Ovary (tissue), 9 donors: ENCODE measurements around the gene KCNJ18. TPM values are rescaled to one million over a fixed set of nuclear protein-coding genes. Genes with fewer than 3 reads are reported as not detected.
"Not testable (repeated sequence)": the region's sequence is repeated elsewhere in the genome, so short reads cannot be mapped to it uniquely, and the experiment has no call there.

Experiments used
- DNase-seq, 5 donors: peaks; one replicate each; pipeline ENCODE4 v3.0.0-alpha.2; 2019 to 2020
- H3K27ac ChIP-seq, 2 donors: fragments of 200-600 bp; one replicate each; pipeline versions ENCODE4 v1.5.1 to v1.8.0; 2019 to 2022
- H3K27me3 ChIP-seq: fragments of 200-600 bp; one replicate; pipeline ENCODE4 v1.8.0; 2022
- H3K36me3 ChIP-seq: fragments of 200-600 bp; sonication (generic); one replicate; pipeline ENCODE4 v1.5.1; 2019
- H3K4me1 ChIP-seq: one replicate; pipeline ENCODE4 v1.8.1; 2013; ENCODE audit warnings: mild to moderate bottlenecking, moderate library complexity; ENCODE audit not compliant: insufficient read depth
- H3K4me3 ChIP-seq: fragments of 200-600 bp; sonication (generic); one replicate; pipeline ENCODE4 v1.5.1; 2017
- H3K9me3 ChIP-seq, 2 donors: fragments of 200-600 bp in 1 of 2; sonication (generic) in 1 of 2; one replicate each; pipeline versions ENCODE4 v1.5.1 to v1.8.1; 2013 to 2019; ENCODE audit warnings: mild to moderate bottlenecking in 1 of 2, moderate library complexity in 1 of 2
- CTCF ChIP-seq, 3 donors: fragments of 450-650 bp in 2 of 3; fragments of 200-600 bp in 1 of 3; IDR thresholded peaks; one replicate each; pipeline versions ENCODE4 v1.5.1 to v1.8.0; 2016 to 2022; ENCODE audit warnings: antibody characterized with exemption in 3 of 3, mild to moderate bottlenecking in 1 of 3
- EP300 ChIP-seq: sonication (generic); formaldehyde crosslinking; IDR thresholded peaks from one replicate; pipeline ENCODE4 v1.6.1; 2017; ENCODE audit warnings: antibody characterized with exemption
- POLR2A ChIP-seq: fragments of 450-650 bp; IDR thresholded peaks from one replicate; pipeline ENCODE4 v1.6.1; 2017; ENCODE audit warnings: antibody characterized with exemption, mild to moderate bottlenecking, moderate library complexity
- WGBS, 3 donors: extraction: QIAGEN DNeasy Blood & Tissue Kit in 1 of 3; methylation state at CpG; one replicate each; pipeline versions ENCODE4 v1.1.5 to v1.1.7; 2013 to 2017; 5-methylcytosine and 5-hydroxymethylcytosine counted together
- intact Hi-C, 4 donors: fragments of 100-400 bp; cut with DNase I; formaldehyde crosslinking; loops; one replicate each; pipeline versions ENCODE4 v1.11.0 to v1.15.1; 2022 to 2023
- polyA plus RNA-seq, 2 donors: library from polyadenylated mRNA; stranded (reverse); fragments of 200-250 nt in 1 of 2; fragments of 350-450 nt in 1 of 2; fragmentation: Illumina TruSeq in 1 of 2; extraction: RNeasy Lipid Tissue Mini Kit (QIAGEN cat#74804) in 1 of 2; gene quantifications; one replicate each; pipeline ENCODE4 v1.2.3, GENCODE V29; 2013 to 2014
- total RNA-seq, 7 donors: library from RNA; depleted of rRNA in 2 of 7; stranded (reverse); fragments of >200 nt in 2 of 7; fragmentation: NEBNext Ultra II Directional in 3 of 7; extraction: Animal tissue kit (Norgen Biotek cat#: 25700) in 3 of 7; gene quantifications; one replicate each; pipeline versions ENCODE4 v1.1.0 to v1.2.4, GENCODE V29; 2016 to 2023
- donor health status: DM: no; HTN: no; CAD: no; lungs with moderate emphysema.
- donor health status: DM: no; HTN: no; CAD: no.
- donor health status: Bipolar disorder and iron deficiency.
- donor health status: DM: yes; HTN: yes; CAD: no.
- donor health status: DM: no; HTN: no; CAD: no.
- donor health status: DM: yes; HTN: yes; CAD: no.

Gene KCNJ18
- total and polyA plus RNA-seq, 9 donors = not detected

DNA sequence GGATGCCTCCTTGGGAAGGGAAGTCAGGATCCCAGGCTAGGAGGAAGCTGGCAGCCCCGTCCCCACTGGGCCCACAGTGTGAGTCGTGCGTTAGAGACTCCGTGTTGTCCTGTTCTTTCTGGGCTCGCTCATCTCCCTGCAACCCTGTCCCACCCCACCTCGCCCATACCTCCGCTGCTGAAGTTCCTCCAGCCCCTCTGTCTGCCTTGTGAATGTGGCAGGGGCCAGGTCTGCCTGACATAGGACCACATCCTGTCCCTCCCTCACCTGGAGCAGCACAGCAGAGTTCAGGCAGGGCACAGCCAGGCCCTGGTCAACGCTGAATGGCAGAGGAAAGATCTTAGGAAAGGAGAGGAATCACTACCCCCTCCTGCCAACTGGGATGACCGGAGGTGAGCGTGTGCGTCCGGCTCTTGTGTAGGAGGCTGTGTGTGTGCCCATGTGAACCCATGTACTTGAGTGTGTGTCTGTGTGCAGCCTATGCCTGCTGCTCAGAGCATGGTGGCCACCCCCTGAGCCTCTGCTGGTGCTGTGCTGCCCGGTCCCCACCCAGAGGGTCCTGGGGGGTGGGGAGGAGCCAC lies 12.8 kb downstream of the KCNJ18 start:
- WGBS, 3 donors = 69 to 74% (median 71%) methylated on average over 13 of the region's 13 CpGs
- TF ChIP-seq CTCF (IDR thresholded peaks at IDR 0.05) (no peak), EP300 (no peak), POLR2A (no peak)
- H3K9me3 ChIP-seq = no peaks in the 10 kb centered on the region
- no peaks in the 10 kb centered on the region for H3K4me1 ChIP-seq
- intact Hi-C loops = no loop called here
- DNase-seq = no peak
- H3K36me3 ChIP-seq = no peaks in the 10 kb centered on the region
- H3K27me3 ChIP-seq = no peaks in the 10 kb centered on the region
- no peak overlapping the region for H3K27ac ChIP-seq
- H3K4me3 ChIP-seq = no peak overlapping the region

DNA sequence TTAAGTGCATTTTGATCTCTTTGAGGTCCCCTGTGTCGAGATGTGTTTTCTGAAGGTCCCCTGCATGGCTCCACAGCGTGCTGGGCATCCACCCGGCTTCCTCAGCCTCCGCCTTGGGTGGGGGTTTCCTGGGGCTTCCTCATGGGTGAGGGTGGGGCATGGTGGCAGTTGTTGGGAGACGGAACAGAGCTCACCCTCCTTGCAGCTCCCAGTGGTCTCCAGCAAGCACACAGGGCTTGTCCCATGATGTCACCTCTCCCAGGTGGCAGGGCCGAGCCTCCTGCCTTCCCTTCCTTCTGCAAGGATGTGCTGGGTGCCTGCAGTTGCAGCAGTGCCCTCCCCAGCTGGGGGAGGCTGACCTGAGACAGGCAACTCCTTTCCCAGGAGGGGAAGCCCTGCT lies 13.4 kb downstream of the KCNJ18 start:
- not testable (repeated sequence) for H3K36me3 ChIP-seq, DNase-seq
- WGBS, 3 donors = 55 to 79% (median 64%) methylated on average over 6 of the region's 6 CpGs

DNA sequence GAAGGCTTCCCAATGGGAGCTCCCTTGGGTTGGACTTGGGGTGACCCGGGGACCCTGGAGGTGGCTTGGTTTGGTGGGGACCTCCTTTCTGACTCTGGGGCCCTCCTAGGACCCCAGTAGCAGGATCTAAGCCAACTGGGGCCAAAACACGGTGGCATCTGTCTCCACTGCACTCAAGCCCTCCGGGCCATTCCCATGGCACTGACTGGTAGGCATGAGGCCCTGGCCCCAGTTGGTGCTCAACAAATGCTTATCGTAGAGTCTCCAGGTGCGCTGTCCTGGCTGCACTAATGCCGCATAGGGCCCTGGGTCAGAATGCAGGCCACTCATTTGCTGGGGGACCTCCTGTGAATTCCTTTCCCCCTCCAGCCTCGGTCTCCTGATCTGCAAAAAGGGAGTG lies 14.2 kb downstream of the KCNJ18 start:
- intact Hi-C loops = loop anchor here in 1 of 4 donors (2.0 kb wide), 1 partner anchor 286 kb away; no protein-coding TSS in a partner anchor
- not testable (repeated sequence) for DNase-seq, H3K9me3 ChIP-seq, H3K27me3 ChIP-seq, H3K36me3 ChIP-seq, H3K27ac ChIP-seq, H3K4me1 ChIP-seq, H3K4me3 ChIP-seq
- 72 to 80% (median 78%) methylated on average over 7 of the region's 7 CpGs for WGBS, 3 donors

More for the DNA sequence above, 13.4 kb downstream of the KCNJ18 start:
- H3K4me1 ChIP-seq, H3K9me3 ChIP-seq, H3K27me3 ChIP-seq, H3K27ac ChIP-seq, H3K4me3 ChIP-seq: not testable (repeated sequence)
- intact Hi-C loops = loop anchor here in 1 of 4 donors (2.0 kb wide), 1 partner anchor 285 kb away; no protein-coding TSS in a partner anchor

DNA sequence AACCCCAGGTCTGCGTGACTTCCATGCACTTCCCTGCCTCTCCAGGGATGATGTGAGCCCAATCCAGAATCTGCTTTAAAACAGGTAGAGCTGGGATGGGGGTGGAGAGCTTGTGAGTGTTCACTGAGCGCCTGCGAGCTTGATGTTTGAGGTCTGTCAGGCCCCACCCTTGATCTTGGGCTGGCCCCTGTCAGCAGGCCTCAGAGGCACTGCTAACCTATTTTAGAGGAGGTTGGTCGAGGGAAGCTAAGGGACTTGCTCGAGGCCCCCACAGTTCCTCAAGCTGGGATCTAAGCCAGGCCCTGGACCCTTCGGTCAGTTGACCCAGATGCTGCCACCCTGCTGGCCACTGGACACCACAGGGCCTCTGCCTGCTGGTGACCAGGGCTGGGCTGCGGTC lies 14.8 kb downstream of the KCNJ18 start:
- not testable (repeated sequence) for H3K4me3 ChIP-seq, H3K27ac ChIP-seq, H3K4me1 ChIP-seq, H3K27me3 ChIP-seq, DNase-seq, H3K36me3 ChIP-seq, H3K9me3 ChIP-seq
- WGBS, 3 donors = 68 to 79% (median 69%) methylated on average over 6 of the region's 7 CpGs
- intact Hi-C loops = loop anchor here in 1 of 4 donors (2.0 kb wide), 1 partner anchor 286 kb away; no protein-coding TSS in a partner anchor

DNA sequence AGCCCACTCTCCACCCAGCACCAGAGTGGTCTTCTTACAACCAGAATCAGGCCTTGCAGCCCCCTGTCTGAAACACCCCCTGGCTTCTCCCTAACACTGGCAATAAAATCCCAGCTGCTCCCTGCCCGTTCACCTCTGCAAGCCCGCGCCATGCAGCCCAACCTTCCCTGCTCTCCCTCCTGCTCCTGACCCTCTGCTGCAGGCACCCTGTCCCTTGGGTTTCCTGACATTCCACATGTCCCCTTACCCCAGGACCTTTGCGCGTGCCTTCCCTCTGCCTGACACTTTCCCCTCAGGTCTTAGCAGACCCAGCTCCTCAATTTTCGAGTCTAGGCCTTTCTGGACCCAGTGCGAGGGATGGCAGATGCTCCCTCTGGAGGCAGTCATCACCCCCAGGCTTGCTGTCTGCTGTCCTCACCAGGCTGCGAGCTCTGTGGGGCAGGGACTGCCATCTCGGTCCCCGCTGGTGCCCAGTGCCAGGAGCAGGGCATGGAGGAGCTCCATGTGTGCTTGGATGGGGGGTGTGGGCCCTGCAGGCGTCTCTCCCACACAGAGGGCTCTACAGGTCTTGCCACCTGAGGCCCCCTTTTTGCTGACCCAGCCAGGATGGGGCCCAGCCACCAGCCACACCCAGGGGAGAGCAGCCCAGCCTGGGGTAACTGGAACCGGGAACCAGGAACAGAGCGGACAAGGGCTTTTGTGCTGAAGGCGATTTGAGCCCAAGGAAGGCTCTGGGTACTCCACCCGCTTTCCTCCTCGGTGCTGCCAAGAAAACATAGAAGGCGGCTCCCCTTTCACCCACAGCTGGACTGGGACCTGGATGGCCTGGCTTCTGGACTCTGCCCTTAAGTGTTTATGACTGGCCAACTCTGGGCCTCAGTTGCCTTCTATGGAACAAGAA lies 15.6 kb downstream of the KCNJ18 start:
- not testable (repeated sequence) for H3K27ac ChIP-seq, H3K4me1 ChIP-seq, H3K9me3 ChIP-seq, H3K27me3 ChIP-seq, H3K36me3 ChIP-seq, DNase-seq, H3K4me3 ChIP-seq
- intact Hi-C loops = loop anchor here in 1 of 4 donors (2.0 kb wide), 1 partner anchor 287 kb away; no protein-coding TSS in a partner anchor
- 69 to 76% (median 76%) methylated on average over 16 of the region's 17 CpGs for WGBS, 3 donors

DNA sequence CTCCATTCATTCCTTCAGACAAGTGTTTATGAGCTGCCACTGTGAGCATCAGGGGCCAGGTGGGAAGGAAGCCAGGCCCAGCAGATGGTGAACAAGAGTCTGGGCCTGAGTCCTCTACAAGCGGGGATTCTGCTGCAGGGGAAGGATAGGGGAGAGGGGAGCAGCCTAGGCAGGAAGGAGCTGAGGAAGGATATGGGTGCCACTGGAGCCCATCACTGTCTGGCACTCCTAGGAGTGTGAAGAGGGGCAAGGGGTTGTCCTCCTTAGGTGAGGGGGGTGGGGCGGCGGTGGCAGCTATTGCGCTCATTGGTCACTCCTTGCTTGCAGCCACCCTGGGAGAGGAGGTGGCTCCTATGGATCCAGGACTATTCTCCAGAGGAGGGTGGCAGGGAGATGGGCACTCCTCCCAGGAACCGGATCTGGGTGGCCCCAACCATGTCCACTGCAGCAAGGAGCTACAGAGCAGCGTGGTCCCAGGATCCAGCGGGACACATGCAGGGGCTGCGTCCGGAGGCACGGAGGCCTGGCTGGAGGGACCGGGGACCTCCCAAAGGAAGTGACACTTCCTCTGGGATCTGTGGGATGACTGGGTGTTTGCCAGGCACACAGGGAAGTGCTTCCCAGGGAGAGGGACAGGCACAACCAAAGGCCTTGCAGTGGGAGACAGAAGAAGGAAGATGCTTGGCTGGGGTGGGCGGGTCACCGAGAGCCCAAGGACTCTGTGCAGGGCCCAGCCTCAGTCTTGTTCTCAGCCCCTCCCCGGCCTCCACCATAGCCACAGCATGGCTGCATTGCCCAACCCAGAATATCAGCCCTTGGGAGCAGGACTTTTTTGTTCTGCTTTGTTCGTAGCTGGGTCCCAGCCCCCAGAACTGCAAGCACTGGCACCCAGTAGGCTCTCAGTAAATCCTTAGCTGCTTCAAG lies 16.6 kb downstream of the KCNJ18 start:
- H3K4me1 ChIP-seq, H3K27me3 ChIP-seq, H3K4me3 ChIP-seq, DNase-seq, H3K27ac ChIP-seq, H3K9me3 ChIP-seq, H3K36me3 ChIP-seq, intact Hi-C loops: not testable (repeated sequence)
- 78 to 79% (median 79%) methylated on average over 14 to 15 of the region's 15 CpGs for WGBS, 3 donors

- H3K27me3 ChIP-seq, H3K9me3 ChIP-seq, H3K4me1 ChIP-seq, intact Hi-C loops, H3K27ac ChIP-seq, H3K4me3 ChIP-seq, H3K36me3 ChIP-seq, DNase-seq: not testable (repeated sequence)
- WGBS, 3 donors = 55 to 57% (median 57%) methylated on average over 4 to 8 of the region's 8 CpGs
Measured at GRCh38 chr17:21709994-21710393, 17.7 kb downstream of the KCNJ18 start.

GRCh38 chr17:21710486-21710885 lies 18.2 kb downstream of the KCNJ18 start:
- DNase-seq, H3K27me3 ChIP-seq, intact Hi-C loops, H3K27ac ChIP-seq, H3K4me1 ChIP-seq, H3K4me3 ChIP-seq, H3K9me3 ChIP-seq, H3K36me3 ChIP-seq: not testable (repeated sequence)
- 77 to 85% (median 84%) methylated on average over 3 of the region's 3 CpGs for WGBS, 3 donors
